Stomach (tissue), 19 donors: ENCODE data around the gene SART1. TPM values are rescaled to one million over a fixed set of nuclear protein-coding genes. Genes with fewer than 3 reads are reported as not detected.
A peak's percentile ranks its signal among the peaks of the same experiment; 100 is the strongest.

Source experiments
- DNase-seq, 2 donors: peaks; one replicate each; pipeline versions ENCODE4 v3.0.0 to v3.0.0-alpha.2; 2013 to 2019
- H3K27ac ChIP-seq, 5 donors: fragments of 200-600 bp in 4 of 5; sonication (generic) in 4 of 5; one replicate each; pipeline ENCODE4 v1.5.1; 2013 to 2019; ENCODE audit warnings: mild to moderate bottlenecking in 1 of 5, moderate library complexity in 1 of 5
- H3K27me3 ChIP-seq, 3 donors: fragments of 200-600 bp; sonication (generic); one replicate each; pipeline ENCODE4 v1.5.1; 2017 to 2019; ENCODE audit warnings: mixed run types in 1 of 3
- H3K36me3 ChIP-seq, 4 donors: fragments of 200-600 bp; sonication (generic); 1 replicate in 3 of 4; 2 replicates in 1 of 4; pipeline ENCODE4 v1.5.1; 2016 to 2019
- H3K4me1 ChIP-seq, 4 donors: fragments of 200-600 bp; sonication (generic); one replicate each; pipeline ENCODE4 v1.5.1; 2016 to 2019
- H3K4me3 ChIP-seq, 4 donors: fragments of 200-600 bp; sonication (generic) in 3 of 4; one replicate each; pipeline ENCODE4 v1.5.1; 2016 to 2019; ENCODE audit warnings: mild to moderate bottlenecking in 1 of 4
- H3K9me3 ChIP-seq, 4 donors: fragments of 200-600 bp; sonication (generic); one replicate each; pipeline ENCODE4 v1.5.1; 2016 to 2019
- CTCF ChIP-seq, 7 experiments: fragments of 450-650 bp in 4 of 7; fragments of 200-600 bp in 3 of 7; sonication (generic) in 3 of 7; IDR thresholded peaks; one replicate each; pipeline ENCODE4 v1.5.1; 2016 to 2019; ENCODE audit warnings: antibody characterized with exemption in 7 of 7, control low read depth in 2 of 7, mild to moderate bottlenecking in 1 of 7
- EP300 ChIP-seq: sonication (generic); formaldehyde crosslinking; IDR thresholded peaks from one replicate; pipeline ENCODE4 v1.6.1; 2017; ENCODE audit warnings: antibody characterized with exemption
- POLR2A ChIP-seq, 4 donors: fragments of 450-650 bp; IDR thresholded peaks; one replicate each; pipeline ENCODE4 v1.6.1; 2016; ENCODE audit warnings: antibody characterized with exemption in 4 of 4, control low read depth in 2 of 4, mild to moderate bottlenecking in 1 of 4, moderate library complexity in 1 of 4
- POLR2AphosphoS5 ChIP-seq, 3 donors: sonication (generic); formaldehyde crosslinking; IDR thresholded peaks; one replicate each; pipeline ENCODE4 v1.6.1; 2016; ENCODE audit warnings: antibody characterized with exemption in 3 of 3
- WGBS, 5 donors: extraction: QIAGEN DNeasy Blood & Tissue Kit in 3 of 5; methylation state at CpG; one replicate each; pipeline versions ENCODE4 v1.1.5 to v1.1.7; 2013 to 2018; 5-methylcytosine and 5-hydroxymethylcytosine counted together
- intact Hi-C: fragments of 100-400 bp; cut with DNase I; formaldehyde crosslinking; loops from one replicate; pipeline ENCODE4 v1.15.1; 2023; ENCODE audit warnings: low total_unique reads
- long read RNA-seq, 10 donors: transcript quantifications; one replicate each; lab custom pipeline, GENCODE V29; 2026
- polyA plus RNA-seq, 3 donors: library from polyadenylated mRNA; stranded (reverse); fragments of 200-250 nt; gene quantifications; one replicate each; pipeline ENCODE4 v1.2.3, GENCODE V29; 2013
- total RNA-seq, 5 donors: library from RNA; depleted of rRNA; stranded (reverse); fragments of >200 nt; gene quantifications; one replicate each; pipeline versions ENCODE4 v1.1.0 to v1.2.3, GENCODE V29; 2014 to 2016
- donor health status: healthy with polysubstance abuse.
- donor health status: Bipolar disorder and iron deficiency.
- donor health status: healthy.

The SART1 gene
- 100 to 1,000 TPM in 2 of 5 donors, 10 to 100 TPM in 3; 26.1 to 278 (median 38.4) TPM for total RNA-seq
- polyA plus RNA-seq = 10 to 100 TPM; 76.1 to 93.2 (median 88.9) TPM
- long read RNA-seq, donor 1, partial matches to known transcripts = 0 of 5 reads
- long read RNA-seq, donor 1, other reads (novel, unspliced or antisense) = 0 of 5 reads
- long read RNA-seq, donor 2, transcript SART1-201 (20 exons, 3,293 nt) = major isoform, 5 of 5 reads
- long read RNA-seq, donor 2, partial matches to known transcripts = 0 of 5 reads
- long read RNA-seq, donor 2, other reads (novel, unspliced or antisense) = 0 of 5 reads
- long read RNA-seq, donor 3, partial matches to known transcripts = 0 of 3 reads
- long read RNA-seq, donor 3, other reads (novel, unspliced or antisense) = 0 of 3 reads
- long read RNA-seq, donor 4 = 0 reads
- long read RNA-seq, donor 5, transcript SART1-201 (20 exons, 3,293 nt) = major isoform, 5 of 6 reads
- long read RNA-seq, donor 5, partial matches to known transcripts = 0 of 6 reads
- long read RNA-seq, donor 5, other reads (novel, unspliced or antisense) = 0 of 6 reads
- long read RNA-seq, donor 6, transcript SART1-201 (20 exons, 3,293 nt) = major isoform, 8 of 12 reads
- long read RNA-seq, donor 6, partial matches to known transcripts = 0 of 12 reads
- long read RNA-seq, donor 6, other reads (novel, unspliced or antisense) = 0 of 12 reads
- long read RNA-seq, donor 7, partial matches to known transcripts = 0 of 5 reads
- long read RNA-seq, donor 7, other reads (novel, unspliced or antisense) = 0 of 5 reads
- long read RNA-seq, donor 8, partial matches to known transcripts = 0 of 4 reads
- long read RNA-seq, donor 8, other reads (novel, unspliced or antisense) = 0 of 4 reads
- long read RNA-seq, donor 9, partial matches to known transcripts = 0 of 4 reads
- long read RNA-seq, donor 9, other reads (novel, unspliced or antisense) = 0 of 4 reads
- long read RNA-seq, donor 10, partial matches to known transcripts = 0 of 2 reads
- long read RNA-seq, donor 10, other reads (novel, unspliced or antisense) = 0 of 2 reads

GRCh38 chr11:65961267-65962140, at the start of gene SART1:
Gene SART1, plus strand, starts transcription at chr11:65961734. Its CDS starts 47 bp downstream, at chr11:65961781.
- H3K4me3 ChIP-seq = peak within 1 kb of the TSS; percentile 97 to 100 (median 98)
- peaks cover 0 to 12% (median 0%) of the 10 kb centered on the region in 3 donors for H3K27me3 ChIP-seq
- H3K4me1 ChIP-seq = peaks cover 17 to 38% (median 32%) of the 10 kb centered on the region in 4 donors
- intact Hi-C loops = loop anchor here (5.0 kb wide), 1 partner anchor 79 kb away; no protein-coding TSS in a partner anchor
- TF ChIP-seq POLR2AphosphoS5 (IDR thresholded peaks at IDR 0.05) = peak; percentile 75 to 97 (median 93)
- peak in 1 of 7 experiments; percentile 29 for TF ChIP-seq CTCF (IDR thresholded peaks at IDR 0.05)
- TF ChIP-seq EP300 = no peak
- peak in 1 of 4 donors; percentile 4 for TF ChIP-seq POLR2A (IDR thresholded peaks at IDR 0.05)
- DNase-seq = peak; percentile 97 to 99
- H3K27ac ChIP-seq = peak within 1 kb of the TSS; percentile 81 to 94 (median 91)
- 0 to 1% (median 0%) methylated on average over 32 to 97 of the region's 97 CpGs for WGBS, 5 donors
- peaks cover 23 to 31% (median 30%) of the 10 kb centered on the region in 4 donors for H3K36me3 ChIP-seq
- no peaks in the 10 kb centered on the region for H3K9me3 ChIP-seq

GRCh38 chr11:65912845-65913244, 48.7 kb upstream of the SART1 start:
- Histone ChIP-seq H3K27ac (peak overlapping the region in 2 of 5 donors; percentile 26 to 29), H3K27me3 (no peaks in the 10 kb centered on the region), H3K4me3 (no peak overlapping the region), H3K9me3 (no peaks in the 10 kb centered on the region), H3K4me1 (peaks cover 40 to 55% (median 45%) of the 10 kb centered on the region in 4 donors), H3K36me3 (peaks cover 0 to 6% (median 0%) of the 10 kb centered on the region in 4 donors)
- intact Hi-C loops = no loop called here
- TF ChIP-seq CTCF (IDR thresholded peaks at IDR 0.05) (no peak), POLR2AphosphoS5 (IDR thresholded peaks at IDR 0.05) (no peak), POLR2A (IDR thresholded peaks at IDR 0.05) (no peak), EP300 (no peak)
- DNase-seq = peak in 1 of 2 donors; percentile 29
- 25 to 61% (median 51%) methylated on average over 4 of the region's 4 CpGs for WGBS, 5 donors

GRCh38 chr11:65915101-65915820, 46.3 kb upstream of the SART1 start:
- Histone ChIP-seq H3K27me3 (no peaks in the 10 kb centered on the region), H3K4me3 (no peak overlapping the region), H3K9me3 (no peaks in the 10 kb centered on the region), H3K27ac (peak overlapping the region; percentile 61 to 98 (median 97)), H3K4me1 (peaks cover 51 to 65% (median 54%) of the 10 kb centered on the region in 4 donors), H3K36me3 (peaks cover 0 to 6% (median 0%) of the 10 kb centered on the region in 4 donors)
- TF ChIP-seq POLR2AphosphoS5 (IDR thresholded peaks at IDR 0.05) (no peak), CTCF (IDR thresholded peaks at IDR 0.05) (no peak), POLR2A (IDR thresholded peaks at IDR 0.05) (no peak), EP300 (no peak)
- DNase-seq = no peak
- WGBS, 5 donors = 49 to 69% (median 61%) methylated on average over 10 of the region's 10 CpGs
- intact Hi-C loops = no loop called here
